Measurements from ENCODE around the gene TMPRSS6.
A peak's percentile ranks its signal among the peaks of the same experiment; 100 is the strongest.

Gene TMPRSS6

DNA sequence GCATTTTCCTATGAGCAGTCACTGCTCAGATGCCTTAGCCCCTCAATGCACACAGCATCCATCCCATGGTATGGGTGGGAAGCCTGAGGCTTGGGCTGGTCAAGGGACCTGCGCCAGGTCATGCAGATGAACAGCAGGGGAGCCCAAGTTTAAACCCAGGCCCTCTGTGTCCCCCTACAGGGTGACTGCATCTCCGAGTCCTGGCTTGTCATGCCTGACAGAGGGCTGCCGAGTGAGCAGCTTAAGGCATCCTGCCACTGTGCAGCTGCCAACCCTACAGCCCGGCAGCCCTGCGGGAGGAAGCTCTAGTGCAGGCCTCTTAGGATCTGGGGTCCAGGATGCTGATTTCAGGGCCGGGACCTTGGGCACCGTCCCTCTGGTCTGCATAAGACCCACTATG lies 30.2 kb upstream of the TMPRSS6 start:
- DNase-seq: no peak

DNA sequence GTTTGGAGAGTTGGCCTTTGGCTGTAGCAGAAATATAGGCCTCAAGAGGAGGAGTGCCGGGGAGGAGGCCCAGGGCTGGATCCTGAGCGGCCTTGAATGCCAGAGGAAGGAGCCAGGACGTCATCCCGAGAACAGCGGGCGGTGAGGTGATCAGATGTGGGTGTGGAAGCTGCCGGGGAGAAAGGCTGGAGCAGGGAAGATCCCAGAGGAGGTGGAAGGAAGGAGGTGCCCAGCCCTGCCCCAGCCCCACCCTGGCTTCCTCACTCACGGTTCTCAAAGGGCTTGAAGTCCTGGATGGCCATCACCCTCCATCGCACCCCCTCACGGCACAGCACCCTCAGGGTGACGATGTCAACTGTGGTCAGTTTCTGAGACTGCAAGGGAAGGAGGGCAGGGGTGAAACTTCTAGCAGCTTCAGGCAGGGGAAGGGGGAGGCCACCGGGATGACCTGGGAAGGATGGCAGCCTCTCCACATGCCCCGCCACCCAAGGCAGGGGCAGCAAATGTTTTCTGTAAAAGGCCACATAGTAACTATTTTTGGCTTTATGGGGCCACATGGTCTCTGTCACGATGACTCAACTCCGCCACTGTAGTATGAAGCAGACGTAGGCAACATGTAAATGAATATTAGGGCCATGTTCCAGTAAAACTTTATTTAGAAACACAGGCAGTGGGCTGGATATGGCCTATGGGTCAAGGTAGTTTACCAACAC lies 29.5 kb upstream of the TMPRSS6 start:
- no peak for DNase-seq

DNA sequence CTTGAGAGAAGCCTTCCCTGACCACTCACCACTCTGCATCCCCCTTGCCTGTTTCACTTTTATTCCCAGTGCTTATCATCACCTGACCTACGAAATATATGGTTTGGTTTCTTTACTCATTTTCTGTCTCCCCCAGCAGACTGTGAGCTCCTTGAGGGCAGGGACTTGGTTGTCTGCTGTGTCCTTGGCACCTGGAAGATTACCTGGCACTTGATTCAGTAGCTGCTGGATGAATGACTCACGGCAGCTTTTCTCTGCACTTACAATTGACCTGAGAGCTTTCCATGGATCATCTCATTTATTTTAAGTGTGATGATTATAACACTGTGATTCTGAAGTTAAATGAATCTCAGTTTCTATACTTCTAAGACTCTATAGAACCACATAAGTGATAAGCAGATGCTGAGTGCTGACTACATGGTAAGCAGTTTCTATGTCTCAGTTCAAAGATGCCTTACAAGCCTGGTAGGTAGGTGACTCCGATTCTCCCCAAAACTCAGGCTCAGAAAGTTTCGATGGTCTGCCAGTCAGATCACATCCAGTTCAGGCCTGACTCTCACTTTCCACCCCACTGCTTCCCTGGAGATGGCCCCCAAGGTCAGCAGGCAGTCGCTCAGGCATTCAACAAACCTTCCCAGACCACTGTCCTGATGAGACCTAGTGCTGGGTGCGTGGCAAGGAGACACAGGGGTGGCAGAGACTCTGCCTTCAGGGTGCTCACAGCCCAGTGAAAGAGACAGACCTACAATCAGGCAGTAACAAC lies 28.6 kb upstream of the TMPRSS6 start:
- DNase-seq: no peak

DNA sequence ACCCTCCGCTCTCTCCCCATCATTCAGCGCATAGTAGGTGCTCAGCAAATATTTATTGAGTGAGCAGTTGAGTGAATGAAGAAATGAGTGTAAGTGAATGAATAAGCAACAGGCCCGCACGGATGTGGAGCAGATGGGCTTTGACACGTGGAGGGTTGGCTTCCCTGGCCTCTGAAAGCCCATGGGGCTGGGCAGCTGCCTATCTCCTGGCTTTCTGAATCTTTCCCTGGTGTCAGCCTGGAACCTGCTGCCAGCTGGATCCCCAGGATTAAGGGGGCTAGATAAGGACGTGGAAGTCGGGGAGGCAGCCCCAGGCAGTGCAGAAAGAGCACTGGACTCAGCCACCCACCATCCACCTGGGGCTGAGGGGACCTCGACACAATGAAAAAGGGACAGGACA lies 27.6 kb upstream of the TMPRSS6 start:
- no peak for DNase-seq

DNA sequence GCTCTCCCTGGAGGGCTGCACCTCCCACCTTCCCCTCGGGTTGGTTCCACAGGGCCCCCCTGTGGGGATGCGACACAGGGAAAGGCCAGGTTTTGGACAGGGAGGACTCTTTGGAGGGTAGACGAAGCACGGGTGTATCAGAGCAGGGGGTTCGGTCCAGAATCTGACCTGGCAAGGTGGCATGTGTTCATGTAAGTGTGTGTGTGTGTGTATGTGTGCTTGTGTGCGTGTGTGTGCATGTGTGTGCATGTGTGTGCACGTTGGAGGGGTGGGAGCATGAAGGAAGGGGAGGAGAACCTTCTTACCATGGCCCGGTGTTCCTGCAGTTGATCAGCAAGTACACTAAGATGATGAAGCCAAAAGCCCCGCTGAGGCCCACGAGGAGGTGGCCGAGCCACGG lies 25.5 kb upstream of the TMPRSS6 start:
- DNase-seq: no peak

DNA sequence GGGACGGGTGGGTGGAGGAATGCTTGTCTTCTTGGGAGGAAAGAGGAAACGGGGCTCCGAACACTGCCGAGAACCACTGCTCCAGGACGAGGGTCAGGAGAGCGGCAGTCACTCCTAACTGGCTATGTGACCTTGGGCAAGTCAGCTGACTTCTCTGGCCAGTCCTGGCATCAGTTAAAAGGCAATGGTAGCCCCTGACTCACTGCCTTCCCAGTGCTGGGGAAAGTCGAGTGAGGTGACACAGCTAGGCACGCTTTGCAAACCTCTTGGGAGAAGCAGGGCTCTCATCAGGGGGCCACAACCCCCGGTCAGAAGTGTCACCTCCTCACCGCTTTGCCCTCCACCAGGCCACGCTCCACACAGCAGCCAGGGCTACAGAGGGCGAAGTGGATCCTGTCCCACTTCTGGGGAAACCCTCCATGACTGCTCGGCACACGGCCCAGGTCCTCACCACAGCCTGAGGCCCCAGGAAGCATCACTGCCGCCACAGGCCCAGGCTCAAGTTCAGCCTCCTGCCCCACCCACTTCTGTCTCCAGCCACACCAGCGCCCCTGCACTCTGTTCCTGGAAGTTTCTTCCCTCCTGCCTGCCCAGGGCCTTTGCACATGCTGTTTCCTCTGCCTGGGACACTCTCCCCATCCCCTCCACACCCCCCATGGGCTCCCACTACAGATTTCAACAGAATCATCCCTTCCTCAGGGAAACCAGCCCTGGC lies 23.9 kb upstream of the TMPRSS6 start:
- DNase-seq: no peak

DNA sequence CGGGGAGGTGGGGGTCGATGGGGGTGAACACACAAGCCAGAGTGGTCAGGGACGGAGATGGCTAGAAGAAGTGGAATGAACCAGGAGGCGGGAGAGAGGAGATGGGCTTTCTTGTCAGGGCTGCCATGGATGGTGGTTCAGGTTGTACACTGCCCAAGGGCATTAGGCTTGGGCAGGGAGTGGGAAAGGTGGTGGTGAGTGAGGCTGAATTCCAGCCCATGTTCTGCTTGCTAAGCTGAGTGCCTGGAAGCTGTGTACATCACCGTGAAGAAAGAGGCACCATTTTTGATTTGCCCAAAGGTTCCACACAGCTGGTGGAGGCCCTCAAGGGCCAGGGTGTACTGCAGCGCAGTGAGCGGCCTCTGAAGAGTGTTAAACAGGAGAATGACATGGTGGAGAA lies 23.3 kb upstream of the TMPRSS6 start:
- no peak for DNase-seq

DNA sequence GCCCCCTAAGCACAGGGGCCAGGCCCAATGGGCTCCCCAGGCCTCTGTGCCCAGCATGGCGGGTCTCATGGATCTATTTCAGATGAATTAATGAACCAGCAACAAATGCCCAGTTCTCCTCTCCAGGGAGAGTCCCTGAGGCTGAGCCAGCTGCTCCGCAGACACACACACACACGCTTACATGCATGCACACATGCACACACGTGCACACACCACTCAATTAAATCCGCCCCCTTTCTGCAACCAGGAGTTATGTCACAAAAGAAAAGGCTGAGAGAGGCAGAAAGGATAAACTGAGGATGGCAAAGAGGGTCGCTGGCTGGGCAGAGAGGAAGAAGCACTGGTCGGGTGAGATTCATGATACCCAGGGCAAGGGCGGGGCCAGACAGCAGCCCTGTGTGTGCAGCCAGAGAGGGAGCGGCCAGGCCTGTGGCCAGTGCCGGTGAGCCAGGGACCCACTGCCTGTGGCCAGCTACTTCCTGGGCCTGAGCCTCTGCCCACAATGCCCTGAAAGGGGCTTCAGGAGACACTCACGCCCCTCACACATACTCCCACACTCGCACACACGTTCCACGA lies 20.4 kb upstream of the TMPRSS6 start:
- DNase-seq: no peak

DNA sequence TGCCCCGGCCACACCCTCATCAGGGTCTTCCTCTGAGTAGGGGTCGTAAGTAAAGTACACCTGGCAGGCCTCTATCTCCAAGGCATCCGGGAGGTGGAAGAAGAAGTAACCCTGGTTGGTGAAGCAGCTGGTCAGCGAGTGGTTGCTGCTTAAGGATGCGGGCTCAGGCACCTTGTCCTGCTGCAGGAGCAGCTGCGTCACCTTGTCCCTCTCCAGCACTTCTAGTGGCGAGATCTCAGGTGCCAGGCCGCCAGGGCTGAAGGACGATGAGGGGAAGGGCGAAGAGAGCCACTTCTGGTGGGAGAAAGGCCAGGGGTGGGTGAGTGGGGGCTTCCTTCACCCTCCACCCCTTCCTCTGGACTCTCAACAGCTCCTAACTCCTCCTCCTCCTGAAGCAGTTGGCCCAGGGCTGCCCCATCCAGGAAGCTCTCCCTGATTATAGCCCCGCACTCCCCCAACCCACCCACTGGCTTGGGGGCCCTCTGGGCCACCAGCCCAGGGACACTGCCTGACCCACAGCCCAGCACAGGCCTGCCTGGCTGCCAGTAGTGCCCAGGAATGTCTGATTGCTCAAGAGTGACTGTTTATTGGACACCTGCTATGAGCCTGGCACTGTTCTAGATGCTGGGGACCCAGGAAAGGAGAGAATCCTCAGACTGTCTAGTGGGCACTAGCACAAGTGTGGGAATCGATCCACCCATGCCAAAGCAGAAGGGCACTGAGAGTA lies 19.2 kb upstream of the TMPRSS6 start:
- no peak for DNase-seq

DNA sequence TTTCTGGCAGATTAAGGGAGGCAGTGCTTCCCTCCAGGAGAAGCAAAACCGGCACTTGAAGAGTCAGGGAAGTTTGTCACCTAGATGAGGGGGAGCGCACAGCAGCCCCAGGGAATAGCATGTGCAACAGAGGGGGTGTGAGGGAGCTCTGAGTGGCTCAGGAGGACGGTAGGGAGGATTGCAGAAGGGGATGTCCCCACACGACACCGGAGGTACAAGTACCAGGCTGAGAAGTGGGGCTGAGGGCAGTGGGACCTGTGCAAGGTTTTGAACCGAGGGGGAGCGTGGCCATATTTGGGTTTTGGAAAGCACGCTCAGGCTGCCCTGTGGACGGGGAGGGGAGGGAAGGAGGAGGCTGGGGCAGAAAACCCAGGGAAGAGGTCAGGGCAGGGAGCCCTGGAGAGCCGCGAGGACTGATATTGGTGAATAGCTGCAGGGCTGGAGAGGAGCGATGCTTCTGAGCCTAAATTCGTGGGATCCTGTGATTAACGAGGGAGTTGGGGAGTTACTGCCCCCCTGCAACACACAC lies 17.9 kb upstream of the TMPRSS6 start:
- DNase-seq: no peak

DNA sequence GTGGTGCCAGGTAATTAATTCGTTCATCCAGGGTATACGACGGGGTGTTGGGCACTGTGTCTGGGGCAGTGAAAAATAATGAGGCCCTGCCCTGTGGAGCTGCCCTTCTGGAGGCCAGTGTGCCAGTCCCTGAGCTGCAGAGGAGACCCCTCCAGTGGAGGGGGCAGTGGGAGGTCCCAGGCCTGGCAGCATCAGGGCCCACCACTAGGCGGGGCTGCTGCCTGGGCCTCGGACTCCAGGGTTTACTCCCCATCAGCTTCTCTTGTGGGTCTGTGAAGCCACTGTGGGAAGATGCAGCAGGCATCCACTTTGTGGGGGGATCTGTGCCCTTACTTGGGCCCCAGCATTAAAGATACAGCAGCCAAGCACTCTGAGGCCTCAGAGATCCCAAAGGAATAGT lies 17.4 kb upstream of the TMPRSS6 start:
- no peak for DNase-seq

DNA sequence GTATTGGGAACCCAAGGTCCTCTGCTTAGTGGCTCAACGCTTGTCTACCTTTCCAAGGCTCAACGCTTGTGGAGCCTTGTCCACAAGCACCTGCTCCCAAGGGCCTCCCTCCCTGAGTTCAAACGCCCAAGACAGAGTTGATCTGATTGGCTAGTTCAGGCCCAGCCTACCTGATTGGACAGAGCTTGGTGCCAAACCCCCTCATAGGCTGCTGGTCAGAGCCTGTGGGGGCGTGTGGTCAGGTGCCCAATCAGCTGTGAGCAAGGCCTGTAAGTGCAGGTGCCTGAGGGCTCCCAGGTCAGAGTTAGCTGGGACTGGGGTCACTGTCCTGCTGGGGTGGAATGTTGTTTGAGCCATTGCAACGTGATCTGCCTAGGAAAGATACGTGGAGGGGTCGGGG lies 16.9 kb upstream of the TMPRSS6 start:
- no peak for DNase-seq

DNA sequence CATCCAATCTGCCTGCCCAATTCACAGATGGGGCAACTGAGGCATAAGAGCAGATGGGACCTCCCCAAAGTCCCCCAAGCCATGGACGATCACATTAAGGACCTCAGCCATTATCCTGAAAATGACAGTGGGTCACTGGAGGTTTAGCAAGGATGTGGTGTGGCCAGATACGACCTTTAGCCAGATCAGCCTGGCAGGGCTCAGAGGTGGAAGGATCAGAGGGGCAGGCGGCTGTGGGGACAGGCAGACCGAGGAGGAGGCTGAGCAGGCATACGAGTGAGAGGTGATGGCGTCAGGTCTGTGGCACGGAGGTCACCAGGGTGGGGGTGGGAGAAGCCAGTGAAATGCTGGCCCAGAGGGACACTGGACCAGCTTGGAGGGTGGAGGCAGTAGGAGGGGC lies 14.1 kb upstream of the TMPRSS6 start:
- DNase-seq: no peak

DNA sequence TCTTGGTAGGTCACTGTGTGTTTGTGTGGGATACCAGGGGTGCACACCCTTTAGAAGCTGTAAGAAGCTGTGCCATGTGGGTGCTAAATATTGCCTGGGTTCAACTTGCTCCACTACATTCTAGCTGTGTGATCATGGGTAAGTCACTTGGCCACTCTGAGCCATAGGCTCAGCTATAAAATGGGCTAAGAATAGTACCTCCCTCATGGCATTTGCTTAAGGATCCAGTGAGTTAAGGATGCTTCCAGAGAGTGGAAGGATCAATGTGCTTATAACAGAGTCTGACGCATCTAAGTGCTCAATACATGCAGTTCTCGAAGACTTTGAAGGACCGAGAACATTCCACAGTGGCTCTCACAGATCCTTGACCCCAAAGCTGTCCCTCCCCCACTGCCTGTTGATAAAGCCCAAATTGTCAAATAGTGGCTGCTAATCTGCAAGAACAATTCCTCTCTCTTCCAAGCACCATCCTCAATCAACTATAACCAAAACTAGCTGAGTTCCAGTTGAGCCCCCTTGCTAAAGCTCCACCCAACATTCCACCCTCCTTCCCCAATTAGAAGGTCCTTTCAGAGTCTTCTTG lies 13.2 kb upstream of the TMPRSS6 start:
- DNase-seq: no peak

DNA sequence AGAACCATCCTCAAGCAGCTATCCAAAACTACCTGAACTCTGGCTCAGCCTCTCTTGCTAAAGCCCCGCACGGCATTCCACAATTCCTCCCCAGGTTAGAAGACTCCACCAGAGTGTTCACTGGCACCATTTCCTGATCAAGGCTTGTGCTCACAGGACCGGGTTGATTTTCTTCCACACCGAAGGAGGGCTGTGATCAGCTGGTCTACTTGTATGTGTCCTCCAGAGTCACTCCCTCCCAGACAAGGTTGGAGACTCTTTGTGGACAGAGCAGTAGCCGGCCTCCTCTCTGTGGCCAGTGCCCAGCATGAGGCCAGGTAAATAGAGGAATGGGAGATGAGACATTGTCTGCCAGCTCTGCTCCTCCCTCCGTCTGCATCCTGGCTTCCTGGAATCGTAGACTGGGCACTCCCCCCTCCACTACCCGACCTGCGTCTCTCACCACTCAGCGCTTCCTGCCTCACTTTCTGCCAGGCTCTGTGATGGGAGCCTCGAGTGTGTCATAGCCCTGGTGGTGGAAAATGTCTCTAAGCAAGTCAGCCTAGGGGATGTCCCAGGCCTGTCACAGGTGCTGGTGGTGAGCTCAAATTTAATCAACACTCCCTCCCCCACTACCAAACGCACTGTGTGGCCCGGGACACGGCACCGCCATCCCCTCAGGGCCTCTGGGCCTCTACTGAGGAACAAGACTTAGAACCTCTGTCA lies 12.5 kb upstream of the TMPRSS6 start:
- DNase-seq: peak; percentile 94

DNA sequence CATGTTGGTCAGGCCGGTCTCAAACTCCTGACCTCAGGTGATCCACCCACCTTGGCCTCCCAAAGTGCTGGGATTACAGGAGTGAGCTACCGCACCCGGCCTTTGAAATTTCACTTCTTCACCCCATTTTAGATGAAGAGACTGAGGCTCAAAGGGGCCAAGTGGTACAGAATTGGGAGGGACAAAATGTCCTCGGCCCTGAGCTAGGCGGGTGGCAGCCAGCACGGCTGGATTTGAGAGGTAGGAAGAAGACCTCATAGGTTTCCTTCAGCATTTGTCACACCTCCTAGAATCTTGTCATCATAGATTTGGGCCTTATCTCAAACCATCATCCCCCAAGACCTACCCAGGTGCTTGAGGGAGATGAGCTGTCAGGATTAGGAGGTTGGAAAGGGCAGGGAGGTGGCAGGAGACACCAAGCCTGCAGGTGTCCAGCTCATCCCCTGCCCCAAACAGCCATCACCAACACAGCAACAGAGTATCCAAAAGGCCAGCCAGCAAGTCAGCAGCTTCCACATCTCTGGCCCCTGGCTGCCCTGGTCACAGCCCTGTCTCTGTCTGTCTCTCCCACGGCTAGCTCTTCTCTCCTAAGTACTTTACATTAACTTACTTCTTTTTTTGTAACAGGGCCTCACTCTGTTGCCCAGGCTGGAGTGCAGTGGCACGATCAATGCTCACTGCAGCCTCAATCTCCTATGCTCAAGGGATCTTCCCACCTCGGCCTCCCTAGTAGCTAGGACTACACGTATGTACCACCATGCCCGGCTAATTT lies 11.2 kb upstream of the TMPRSS6 start:
- no peak for DNase-seq

DNA sequence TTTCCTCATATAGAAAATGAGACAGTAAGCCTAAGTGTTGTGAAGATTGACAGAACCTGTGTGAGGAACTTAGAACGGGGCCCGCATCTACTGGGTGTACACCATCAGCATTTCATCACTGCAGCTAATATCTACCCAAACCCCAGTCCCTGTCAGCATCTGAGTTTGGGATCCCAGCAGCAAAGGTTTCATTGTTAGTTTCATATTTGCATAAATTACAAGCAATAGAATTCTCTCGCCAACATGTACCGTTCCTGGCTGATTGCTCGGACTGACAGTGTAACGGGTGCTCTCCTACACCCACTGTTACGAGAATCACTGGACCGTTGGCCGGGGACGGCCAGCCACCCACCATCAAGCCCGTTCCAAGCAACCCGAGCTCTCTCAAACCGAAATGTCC lies 10.4 kb upstream of the TMPRSS6 start:
- DNase-seq: no peak

DNA sequence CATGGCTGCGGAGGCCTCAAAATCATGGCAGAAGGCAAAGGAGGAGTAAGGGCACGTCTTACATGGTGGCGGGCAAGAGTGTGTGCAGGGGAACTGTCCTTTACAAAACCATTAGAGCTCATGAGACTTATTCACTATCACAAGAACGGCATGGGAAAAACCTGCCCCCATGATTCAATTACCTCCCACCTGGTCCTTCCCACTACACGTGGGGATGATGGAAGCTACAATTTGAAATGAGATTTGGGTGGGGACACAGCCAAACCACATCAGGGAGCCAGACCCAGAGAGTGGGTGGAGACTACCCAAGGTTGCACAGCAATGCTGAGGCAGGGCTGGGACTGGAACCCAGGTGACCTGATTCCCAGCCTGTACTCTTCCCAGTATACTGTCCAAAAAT lies 8.6 kb upstream of the TMPRSS6 start:
- DNase-seq: no peak

DNA sequence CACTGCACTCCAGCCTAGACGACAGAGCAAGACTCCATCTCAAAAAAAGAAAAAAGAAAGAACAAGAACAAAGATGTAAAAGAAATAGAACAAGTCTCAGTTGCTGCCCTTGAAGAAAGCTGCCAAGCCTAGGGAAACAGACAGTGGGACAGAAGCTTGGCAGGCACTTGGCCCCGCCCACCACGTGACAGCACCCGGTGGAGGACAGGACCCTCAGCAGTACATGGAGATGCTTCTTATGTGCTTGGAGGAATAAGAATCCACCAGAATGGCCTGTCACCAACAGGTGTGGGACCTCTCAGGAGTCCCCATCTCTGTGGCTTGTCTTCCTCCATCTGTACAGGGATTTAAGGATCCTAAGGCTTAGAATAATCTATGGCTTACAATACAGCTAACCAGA lies 7.6 kb upstream of the TMPRSS6 start:
- no peak for DNase-seq

DNA sequence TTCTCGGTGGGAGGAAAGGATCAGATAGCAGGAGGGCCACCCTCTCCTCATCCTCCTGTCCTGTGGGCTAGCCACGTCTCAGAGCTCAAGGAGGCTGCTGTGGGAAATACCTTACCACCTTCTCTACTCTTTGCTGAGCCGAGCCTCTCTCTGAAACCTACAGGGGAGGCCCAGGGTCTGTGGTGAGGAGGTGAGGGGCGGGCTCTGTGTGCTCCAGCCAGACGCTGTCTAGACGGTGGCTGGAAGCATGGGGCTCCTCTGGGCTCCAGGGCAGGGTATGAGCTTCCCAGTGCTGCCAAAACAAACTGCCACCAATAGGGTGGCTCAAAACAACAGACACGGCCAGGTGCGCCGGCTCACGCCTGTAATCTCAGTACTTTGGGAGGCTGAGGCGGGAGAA lies 5.5 kb upstream of the TMPRSS6 start:
- DNase-seq: no peak

DNA sequence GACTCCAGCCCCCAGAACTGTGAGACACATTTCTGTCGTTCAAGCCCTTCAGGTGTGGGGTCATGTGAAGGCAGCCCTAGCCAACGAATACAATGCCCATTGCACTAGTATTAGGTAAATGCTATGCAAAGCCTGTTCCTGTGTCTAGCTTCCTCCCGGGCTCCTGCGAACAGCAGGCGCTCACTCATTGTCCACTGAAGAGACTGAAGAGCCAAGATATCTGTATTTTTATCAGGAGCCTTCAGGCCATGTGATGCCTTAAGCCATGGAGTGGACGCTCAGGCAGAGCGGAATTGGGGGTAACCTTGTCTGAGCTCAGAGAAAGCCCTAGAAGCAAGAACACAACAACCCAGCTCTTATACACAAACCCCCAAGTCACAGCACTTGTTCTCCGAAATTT lies 4.2 kb upstream of the TMPRSS6 start:
- no peak for DNase-seq

All from CD4-positive, alpha-beta T cell treated with Interferon gamma for 1 hour (primary cell).